Endothelial cell of umbilical vein (primary cell): ENCODE results near the gene NPPA. TPM values are rescaled to one million over a fixed set of nuclear protein-coding genes. Genes with fewer than 3 reads are reported as not detected.

Source experiments
- BruUV-seq: library from RNA; stranded (reverse); fragments of 400-500 nt; replicated peaks from 2 replicates; lab custom pipeline; 2021; lab: Mats Ljungman, UMichigan
- CTCF ChIA-PET: fragments of 300-600, 350-600 bp; sonication (Branson Sonifier 250); formaldehyde crosslinking; loops from one replicate; lab custom pipeline; 2021; ENCODE audit warnings: antibody characterized with exemption, inconsistent platforms; lab: Charles Lee
- POLR2A ChIA-PET: fragments of 300-600, 350-600 bp; sonication (Branson Sonifier 250); formaldehyde crosslinking; loops from one replicate; lab custom pipeline; 2021; ENCODE audit warnings: antibody characterized with exemption, inconsistent platforms; lab: Charles Lee
- DNase-seq: peaks from one replicate; pipeline ENCODE4 v3.0.0-alpha.2; 2011; ENCODE audit warnings: low read depth, low spot score
- FAIRE-seq: peaks from 2 replicates; lab custom pipeline; 2011; peaks lifted over from hg19 to GRCh38; lab: Jason Lieb, UNC
- H2AFZ ChIP-seq: 2 replicates; pipeline ENCODE4 v1.6.0; 2012; ENCODE audit warnings: low read depth, low read length, control low read depth, inconsistent platforms
- H3K27ac ChIP-seq: 2 replicates; pipeline ENCODE4 v1.5.1; 2011; ENCODE audit warnings: low read depth, mild to moderate bottlenecking, control low read depth, low read length, moderate library complexity; ENCODE audit not compliant: insufficient read depth
- H3K27me3 ChIP-seq, 2 experiments: 2 replicates each; pipeline versions ENCODE4 v1.6.0 to v1.6.1; 2011; ENCODE audit warnings: low read length in 2 of 2, mixed read lengths in 1 of 2; ENCODE audit not compliant: control insufficient read depth in 2 of 2, insufficient read depth in 2 of 2
- H3K36me3 ChIP-seq, 2 experiments: 2 replicates in 1 of 2; 3 replicates in 1 of 2; pipeline ENCODE4 v1.5.1; 2011; ENCODE audit warnings: low read length in 2 of 2, mild to moderate bottlenecking in 1 of 2, moderate library complexity in 1 of 2; ENCODE audit not compliant: control insufficient read depth in 2 of 2, insufficient read depth in 2 of 2; ENCODE audit errors: extremely low read depth in 1 of 2
- H3K4me1 ChIP-seq: 3 replicates; pipeline ENCODE4 v1.5.1; 2011; ENCODE audit warnings: mild to moderate bottlenecking, low read length; ENCODE audit not compliant: control insufficient read depth, insufficient read depth; ENCODE audit errors: extremely low read depth
- H3K4me2 ChIP-seq: 2 replicates; pipeline ENCODE4 v1.6.1; 2011; ENCODE audit warnings: low read length, control low read depth, mixed read lengths; ENCODE audit not compliant: insufficient read depth
- H3K4me3 ChIP-seq, 3 experiments: fragments of 200-600 bp in 1 of 3; sonication (generic), shearing (Covaris generic) in 1 of 3; replicated peaks in 1 of 3; 2 replicates each; pipeline ENCODE4 v1.5.1; 2011 to 2016; ENCODE audit warnings: control low read depth in 3 of 3, low read length in 3 of 3, mild to moderate bottlenecking in 2 of 3, inconsistent platforms in 1 of 3, low read depth in 1 of 3, moderate library complexity in 1 of 3; ENCODE audit not compliant: insufficient read depth in 1 of 3
- H3K79me2 ChIP-seq: 2 replicates; pipeline ENCODE4 v1.6.0; 2012; ENCODE audit warnings: low read length, inconsistent platforms; ENCODE audit not compliant: control insufficient read depth, insufficient read depth
- H3K9ac ChIP-seq: replicated peaks from 2 replicates; pipeline ENCODE3; 2011; ENCODE audit warnings: low read length, control low read depth; ENCODE audit not compliant: insufficient read depth; ENCODE audit errors: extremely low read depth
- H3K9me1 ChIP-seq: replicated peaks from 3 replicates; pipeline ENCODE4 v1.6.0; 2011; ENCODE audit warnings: mild to moderate bottlenecking, low read length; ENCODE audit not compliant: control insufficient read depth, insufficient read depth; ENCODE audit errors: extremely low read depth
- H3K9me3 ChIP-seq: replicated peaks from 2 replicates; pipeline ENCODE4 v1.5.1; 2012; ENCODE audit warnings: low read length, inconsistent platforms; ENCODE audit not compliant: control insufficient read depth, insufficient read depth
- H4K20me1 ChIP-seq: replicated peaks from 2 replicates; pipeline ENCODE3; 2011; ENCODE audit warnings: mild to moderate bottlenecking, low read length; ENCODE audit not compliant: control insufficient read depth, insufficient read depth; ENCODE audit errors: extremely low read depth
- CTCF ChIP-seq, 2 donors: IDR thresholded peaks; 1 replicate in 1 of 2; 2 replicates in 1 of 2; pipeline ENCODE4 v1.5.1; 2011; ENCODE audit warnings: low read length in 2 of 2, mild to moderate bottlenecking in 2 of 2, moderate library complexity in 2 of 2, control low read depth in 1 of 2, inconsistent platforms in 1 of 2, low read depth in 1 of 2; ENCODE audit not compliant: insufficient read depth in 1 of 2; ENCODE audit errors: extremely low read depth in 1 of 2
- EZH2 ChIP-seq: IDR thresholded peaks from 2 replicates; pipeline ENCODE4 v1.6.1; 2012; ENCODE audit warnings: borderline replicate concordance, low read depth, mild to moderate bottlenecking, moderate library complexity, low read length, inconsistent platforms; ENCODE audit not compliant: severe bottlenecking
- FOS ChIP-seq: IDR thresholded peaks from 2 replicates; pipeline ENCODE4 v1.6.1; 2011; ENCODE audit warnings: mild to moderate bottlenecking, low read length, moderate library complexity, borderline replicate concordance; ENCODE audit not compliant: insufficient read depth
- GATA2 ChIP-seq: IDR thresholded peaks from 2 replicates; pipeline ENCODE4 v1.7.0; 2011; ENCODE audit warnings: low read depth, mild to moderate bottlenecking, moderate library complexity, mixed read lengths, low read length; ENCODE audit not compliant: insufficient read length, insufficient read depth
- MYC ChIP-seq: IDR thresholded peaks from one replicate; pipeline ENCODE4 v1.6.1; 2011; ENCODE audit warnings: mild to moderate bottlenecking, low read depth, low read length
- POLR2A ChIP-seq: IDR thresholded peaks from 2 replicates; pipeline ENCODE4 v1.6.1; 2012; ENCODE audit warnings: low read depth, mild to moderate bottlenecking, control low read depth, low read length
- POLR2AphosphoS5 ChIP-seq: IDR thresholded peaks from 2 replicates; pipeline ENCODE4 v1.6.1; 2012; ENCODE audit warnings: low read depth, mild to moderate bottlenecking, control low read depth, low read length, moderate library complexity; ENCODE audit not compliant: insufficient read depth
- dilution Hi-C: fragments of 300-500 bp; cut with MboI; formaldehyde crosslinking; loops from one replicate; pipeline ENCODE4 v1.15.0; 2019; ENCODE audit warnings: low sequenced_read_pairs; ENCODE audit not compliant: extremely low pct_ligation_motif_present
- intact Hi-C: fragments of 100-400 bp; cut with micrococcal nuclease; formaldehyde crosslinking; loops from one replicate; pipeline ENCODE4 v1.10.0; 2022
- polyA plus RNA-seq, 4 experiments: library from polyadenylated mRNA; depleted of rRNA in 3 of 4; stranded (reverse) in 3 of 4; unstranded in 1 of 4; fragments of >200 nt; gene quantifications; 2 replicates each; pipeline versions ENCODE4 v1.2.1 to v1.2.3, GENCODE V29; 2011 to 2012; ENCODE audit warnings: missing spikeins in 1 of 4
- total RNA-seq: library from RNA; stranded (reverse); gene quantifications from 2 replicates; pipeline ENCODE4 v1.2.3, GENCODE V29; 2021

The NPPA gene
- total and polyA plus RNA-seq, 2 donors (not counting 3 experiments of a cell fraction or from before 2014, with no cell fraction given), result not detected

GRCh38 chr1:11860587-11860986 is 13.0 kb upstream of the NPPA start:
- Histone ChIP-seq H3K9ac (no peak overlapping the region), H3K9me3 (no peaks in the 10 kb centered on the region), H3K27ac (no peak overlapping the region), H3K27me3 (peaks cover 18 to 20% of the 10 kb centered on the region in 2 experiments), H3K4me1 (no peaks in the 10 kb centered on the region), H2AFZ (no peak overlapping the region), H3K4me3 (no peak overlapping the region), H3K36me3 (no peaks in the 10 kb centered on the region), H3K4me2 (no peak overlapping the region), H3K9me1 (no peaks in the 10 kb centered on the region), H4K20me1 (no peaks in the 10 kb centered on the region), H3K79me2 (no peaks in the 10 kb centered on the region)
- no peak for FAIRE-seq
- dilution Hi-C loops, result no loop called here
- CTCF ChIA-PET, result interaction anchor here (0.6 kb wide), 1 partner anchor 147 kb away, joined by 4 read pairs; no protein-coding TSS in a partner anchor
- TF ChIP-seq CTCF (IDR thresholded peaks at IDR 0.05; ENCODE audit: extremely low read depth in 1 of 2, insufficient read depth in 1 of 2, low read depth in 1 of 2, low read length in 2 of 2) (no peak), MYC (no peak), EZH2 (no peak), FOS (no peak), POLR2AphosphoS5 (no peak), POLR2A (no peak), GATA2 (no peak)
- BruUV-seq, result no TSS peak
- intact Hi-C loops, result no loop called here
- no peak for DNase-seq
- POLR2A ChIA-PET, result no interaction called here
